ENCODE results near the gene RAI2.

The RAI2 gene

DNA sequence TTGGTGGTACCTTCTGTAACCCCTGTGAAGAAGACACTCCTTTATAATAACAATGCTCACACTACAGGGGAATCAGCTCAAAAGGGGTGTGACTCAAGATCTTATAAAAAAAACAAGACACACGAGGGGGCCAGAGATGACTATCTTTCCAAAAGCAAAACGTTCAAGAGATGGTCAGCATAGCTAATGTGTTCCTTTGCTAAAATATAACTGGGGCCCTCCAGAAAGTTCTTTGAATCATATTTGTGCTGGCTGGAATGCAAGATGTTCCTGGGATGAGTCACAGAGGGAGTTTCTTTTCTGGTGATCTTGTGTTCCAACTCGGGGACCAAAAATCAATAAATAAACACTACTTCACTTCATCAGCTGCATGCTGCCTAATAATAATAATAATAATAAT, 46.5 kb downstream of the RAI2 start:
- H3K4me3 Mint-ChIP-seq: no peak overlapping the region
- no peaks in the 10 kb centered on the region for H3K4me1 Mint-ChIP-seq (ENCODE audit: low read depth)
- H3K27me3 Mint-ChIP-seq: peaks cover 42% of the 10 kb centered on the region
- no peaks in the 10 kb centered on the region for H3K9me3 Mint-ChIP-seq
- no peak for DNase-seq
- H3K36me3 Mint-ChIP-seq (ENCODE audit: low read depth): no peaks in the 10 kb centered on the region
- H3K27ac Mint-ChIP-seq: no peak overlapping the region

DNA sequence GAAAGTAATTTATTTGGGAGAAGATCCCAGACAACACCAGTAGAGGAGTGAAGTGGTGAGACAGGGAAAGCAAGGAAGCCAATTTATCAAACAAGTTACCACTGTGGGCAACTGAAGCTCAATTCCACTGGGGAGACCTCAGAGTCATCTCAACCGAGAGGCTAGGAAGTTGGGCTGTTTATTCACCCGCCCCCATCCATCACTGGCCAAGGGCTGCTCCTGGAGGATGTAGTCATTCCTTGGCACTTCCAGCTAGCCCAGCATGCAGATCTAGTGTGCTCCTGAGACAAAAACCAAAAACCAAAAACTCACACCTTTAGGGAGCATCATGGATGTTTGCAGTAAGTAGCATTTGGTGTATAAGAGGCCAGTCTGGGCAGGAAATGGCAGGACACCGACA, 47.0 kb downstream of the RAI2 start:
- Mint-ChIP-seq H3K27me3 (peaks cover 37% of the 10 kb centered on the region), H3K36me3 (ENCODE audit: low read depth) (no peaks in the 10 kb centered on the region), H3K4me1 (ENCODE audit: low read depth) (no peaks in the 10 kb centered on the region), H3K27ac (no peak overlapping the region), H3K4me3 (no peak overlapping the region), H3K9me3 (no peaks in the 10 kb centered on the region)
- no peak for DNase-seq

- H3K27me3 Mint-ChIP-seq: peaks cover 35% of the 10 kb centered on the region
- no peaks in the 10 kb centered on the region for H3K36me3 Mint-ChIP-seq (ENCODE audit: low read depth)
- H3K9me3 Mint-ChIP-seq: no peaks in the 10 kb centered on the region
- H3K4me3 Mint-ChIP-seq: no peak overlapping the region
- no peaks in the 10 kb centered on the region for H3K4me1 Mint-ChIP-seq (ENCODE audit: low read depth)
- H3K27ac Mint-ChIP-seq: no peak overlapping the region
- no peak for DNase-seq
These were observed 47.8 kb downstream of the RAI2 start for GRCh38 chrX:17813277-17813676.

- Mint-ChIP-seq H3K4me3 (no peak overlapping the region), H3K9me3 (no peaks in the 10 kb centered on the region), H3K27ac (no peak overlapping the region), H3K4me1 (ENCODE audit: low read depth) (no peaks in the 10 kb centered on the region), H3K27me3 (peaks cover 35% of the 10 kb centered on the region), H3K36me3 (ENCODE audit: low read depth) (no peaks in the 10 kb centered on the region)
- DNase-seq: no peak
These were observed 48.3 kb downstream of the RAI2 start for GRCh38 chrX:17812763-17813162.

GRCh38 chrX:17809984-17810383, 51.1 kb downstream of the RAI2 start:
- no peaks in the 10 kb centered on the region for H3K4me1 Mint-ChIP-seq (ENCODE audit: low read depth)
- H3K36me3 Mint-ChIP-seq (ENCODE audit: low read depth): no peaks in the 10 kb centered on the region
- no peak overlapping the region for H3K4me3 Mint-ChIP-seq
- peaks cover 25% of the 10 kb centered on the region for H3K27me3 Mint-ChIP-seq
- DNase-seq: no peak
- no peak overlapping the region for H3K27ac Mint-ChIP-seq
- no peaks in the 10 kb centered on the region for H3K9me3 Mint-ChIP-seq

GRCh38 chrX:17809273-17809672, 51.8 kb downstream of the RAI2 start:
- no peak for DNase-seq
- Mint-ChIP-seq H3K4me3 (no peak overlapping the region), H3K27me3 (peaks cover 19% of the 10 kb centered on the region), H3K27ac (no peak overlapping the region), H3K4me1 (ENCODE audit: low read depth) (no peaks in the 10 kb centered on the region), H3K36me3 (ENCODE audit: low read depth) (no peaks in the 10 kb centered on the region), H3K9me3 (no peaks in the 10 kb centered on the region)

DNA sequence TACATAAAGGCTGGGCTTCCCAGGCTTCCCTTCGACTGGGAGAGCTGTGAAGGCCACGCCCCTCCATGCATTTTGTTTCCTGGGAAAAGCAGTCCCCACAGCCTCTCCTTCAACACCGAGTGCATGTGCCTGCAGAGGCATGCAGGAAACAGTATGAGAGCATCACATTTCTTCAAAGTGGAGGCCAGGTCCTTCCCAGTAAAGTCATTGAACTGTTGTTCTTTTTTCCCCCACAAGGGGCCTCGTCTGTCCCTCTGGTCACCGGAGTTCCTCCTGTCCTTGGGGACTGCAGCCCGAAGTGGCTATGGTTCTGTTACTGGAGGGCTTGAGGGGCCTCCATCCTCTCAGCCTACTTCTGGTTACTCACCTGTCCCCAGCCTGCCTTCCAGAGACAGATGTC, 56.0 kb downstream of the RAI2 start:
- H3K4me1 Mint-ChIP-seq (ENCODE audit: low read depth): no peaks in the 10 kb centered on the region
- H3K4me3 Mint-ChIP-seq: no peak overlapping the region
- no peak overlapping the region for H3K27ac Mint-ChIP-seq
- no peaks in the 10 kb centered on the region for H3K9me3 Mint-ChIP-seq
- peaks cover 13% of the 10 kb centered on the region for H3K27me3 Mint-ChIP-seq
- no peak for DNase-seq
- H3K36me3 Mint-ChIP-seq (ENCODE audit: low read depth): no peaks in the 10 kb centered on the region

- Mint-ChIP-seq H3K4me1 (ENCODE audit: low read depth) (no peaks in the 10 kb centered on the region), H3K36me3 (ENCODE audit: low read depth) (no peaks in the 10 kb centered on the region), H3K27me3 (peaks cover 8% of the 10 kb centered on the region), H3K4me3 (no peak overlapping the region), H3K27ac (no peak overlapping the region), H3K9me3 (no peaks in the 10 kb centered on the region)
- no peak for DNase-seq
These were observed 57.6 kb downstream of the RAI2 start for GRCh38 chrX:17803449-17803848.

DNA sequence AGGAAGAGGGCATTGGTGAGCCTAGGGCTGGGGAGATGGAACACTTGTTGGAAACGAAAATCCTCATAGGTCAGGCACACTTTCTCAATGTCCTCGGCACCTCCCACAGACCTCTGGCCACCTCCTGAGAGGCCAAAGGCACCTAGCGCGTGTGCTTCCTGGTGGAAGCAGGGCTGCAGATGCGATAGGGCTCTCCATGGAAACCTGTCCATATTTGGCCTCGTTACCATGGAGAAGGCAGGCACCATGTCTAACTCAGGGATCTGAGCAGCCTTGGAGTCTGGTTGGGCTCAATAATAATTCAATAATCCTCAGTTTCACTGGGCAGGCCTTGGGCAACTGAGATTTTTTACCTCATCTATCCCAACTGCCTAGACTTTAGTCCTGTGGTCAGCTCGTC, 58.3 kb downstream of the RAI2 start:
- Mint-ChIP-seq H3K4me3 (no peak overlapping the region), H3K9me3 (no peaks in the 10 kb centered on the region), H3K4me1 (ENCODE audit: low read depth) (no peaks in the 10 kb centered on the region), H3K27ac (no peak overlapping the region), H3K36me3 (ENCODE audit: low read depth) (no peaks in the 10 kb centered on the region), H3K27me3 (peaks cover 13% of the 10 kb centered on the region)
- DNase-seq: no peak

DNA sequence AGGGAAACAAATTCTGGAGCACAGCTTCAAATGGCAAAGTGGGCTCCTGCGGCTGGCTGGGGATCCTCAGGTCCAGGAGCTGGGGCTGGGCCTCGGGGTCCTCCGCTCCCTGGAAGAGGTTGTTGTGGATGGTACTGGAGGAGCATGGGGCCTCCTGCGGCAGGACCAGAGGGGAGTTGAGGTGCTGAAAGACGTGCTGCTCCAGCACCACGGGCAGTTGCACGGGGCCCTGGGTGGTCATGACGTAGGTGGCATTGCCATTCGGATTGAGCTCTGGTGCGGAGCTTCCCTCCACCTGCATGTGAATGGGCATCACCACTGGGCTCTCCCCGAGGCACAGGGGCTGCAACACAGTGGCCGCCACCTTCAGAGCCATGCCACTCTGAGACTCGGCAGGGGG, 59.7 kb downstream of the RAI2 start:
- H3K4me3 Mint-ChIP-seq: no peak overlapping the region
- no peaks in the 10 kb centered on the region for H3K9me3 Mint-ChIP-seq
- H3K36me3 Mint-ChIP-seq (ENCODE audit: low read depth): no peaks in the 10 kb centered on the region
- H3K27me3 Mint-ChIP-seq: peaks cover 12% of the 10 kb centered on the region
- no peaks in the 10 kb centered on the region for H3K4me1 Mint-ChIP-seq (ENCODE audit: low read depth)
- DNase-seq: no peak
- H3K27ac Mint-ChIP-seq: no peak overlapping the region

DNA sequence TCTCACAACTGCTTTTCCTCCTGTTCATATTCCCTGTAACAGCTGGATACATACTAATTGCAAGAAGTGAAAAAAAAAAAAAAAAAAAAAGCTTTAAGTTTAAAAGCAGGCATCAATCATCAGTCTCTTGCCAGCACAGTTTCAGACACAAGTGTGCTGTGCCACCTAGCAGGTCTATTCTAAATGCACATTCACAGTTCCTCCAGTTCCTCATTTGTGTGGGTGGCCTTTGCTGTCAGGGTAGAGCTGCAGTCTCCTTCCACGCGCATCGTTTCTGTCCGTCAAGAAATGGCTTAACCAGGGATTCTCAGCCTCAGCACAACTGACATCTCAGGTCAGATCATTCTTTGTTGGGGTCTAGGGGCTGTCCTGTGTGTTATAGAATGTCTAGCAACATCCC, 62.2 kb downstream of the RAI2 start:
- Mint-ChIP-seq H3K9me3 (no peaks in the 10 kb centered on the region), H3K36me3 (ENCODE audit: low read depth) (no peaks in the 10 kb centered on the region), H3K4me1 (ENCODE audit: low read depth) (no peaks in the 10 kb centered on the region), H3K4me3 (no peak overlapping the region), H3K27ac (no peak overlapping the region), H3K27me3 (peaks cover 12% of the 10 kb centered on the region)
- no peak for DNase-seq

DNA sequence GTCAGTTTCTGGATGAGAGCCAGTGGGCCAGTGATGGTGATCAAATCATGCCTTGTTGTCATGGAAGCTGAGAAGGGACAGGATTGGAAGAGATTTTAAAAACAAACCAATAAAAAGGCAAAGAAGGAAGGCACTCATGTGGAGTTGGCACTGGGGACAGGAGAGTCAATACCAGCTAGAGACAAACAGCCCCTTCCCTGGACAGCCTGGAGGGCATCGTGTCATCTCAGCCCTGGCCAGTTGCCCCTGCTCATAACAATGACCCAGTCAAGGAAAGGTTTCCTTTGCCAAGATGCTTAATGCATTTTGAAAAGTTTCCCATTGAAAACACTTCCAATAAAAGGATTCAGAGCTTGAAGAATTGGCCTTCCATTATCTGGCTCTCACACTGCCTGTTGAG, 68.3 kb downstream of the RAI2 start:
- DNase-seq: no peak
- Mint-ChIP-seq H3K36me3 (ENCODE audit: low read depth) (no peaks in the 10 kb centered on the region), H3K27me3 (peaks cover 21% of the 10 kb centered on the region), H3K4me1 (ENCODE audit: low read depth) (peaks cover 8% of the 10 kb centered on the region), H3K4me3 (no peak overlapping the region), H3K27ac (no peak overlapping the region), H3K9me3 (no peaks in the 10 kb centered on the region)

- Mint-ChIP-seq H3K4me3 (no peak overlapping the region), H3K4me1 (ENCODE audit: low read depth) (peaks cover 16% of the 10 kb centered on the region), H3K27ac (no peak overlapping the region), H3K36me3 (ENCODE audit: low read depth) (no peaks in the 10 kb centered on the region), H3K27me3 (peaks cover 32% of the 10 kb centered on the region), H3K9me3 (no peaks in the 10 kb centered on the region)
- DNase-seq: no peak
These were observed 72.0 kb downstream of the RAI2 start for GRCh38 chrX:17788956-17789562.

GRCh38 chrX:17788439-17788838, 72.7 kb downstream of the RAI2 start:
- Mint-ChIP-seq H3K4me1 (ENCODE audit: low read depth) (peaks cover 16% of the 10 kb centered on the region), H3K4me3 (no peak overlapping the region), H3K9me3 (no peaks in the 10 kb centered on the region), H3K27ac (no peak overlapping the region), H3K27me3 (peaks cover 32% of the 10 kb centered on the region), H3K36me3 (ENCODE audit: low read depth) (no peaks in the 10 kb centered on the region)
- peak; percentile 54 for DNase-seq

- Mint-ChIP-seq H3K27ac (no peak overlapping the region), H3K4me1 (ENCODE audit: low read depth) (peaks cover 16% of the 10 kb centered on the region), H3K27me3 (peaks cover 30% of the 10 kb centered on the region), H3K9me3 (no peaks in the 10 kb centered on the region), H3K4me3 (no peak overlapping the region), H3K36me3 (ENCODE audit: low read depth) (no peaks in the 10 kb centered on the region)
- DNase-seq: no peak
These were observed 73.5 kb downstream of the RAI2 start for GRCh38 chrX:17787557-17787956.
